GM10266 (cell line): Measurements from ENCODE around the gene SETD3.

ENCODE experiments used
- DNase-seq: peaks from one replicate; pipeline ENCODE4 v3.0.0; 2012; ENCODE audit errors: extremely low spot score
- CTCF ChIP-seq: IDR thresholded peaks from 2 replicates; pipeline ENCODE4 v1.5.1; 2012; ENCODE audit warnings: mild to moderate bottlenecking, low read depth; ENCODE audit not compliant: control insufficient read depth, insufficient read depth; ENCODE audit errors: missing control alignments

Gene SETD3

DNA sequence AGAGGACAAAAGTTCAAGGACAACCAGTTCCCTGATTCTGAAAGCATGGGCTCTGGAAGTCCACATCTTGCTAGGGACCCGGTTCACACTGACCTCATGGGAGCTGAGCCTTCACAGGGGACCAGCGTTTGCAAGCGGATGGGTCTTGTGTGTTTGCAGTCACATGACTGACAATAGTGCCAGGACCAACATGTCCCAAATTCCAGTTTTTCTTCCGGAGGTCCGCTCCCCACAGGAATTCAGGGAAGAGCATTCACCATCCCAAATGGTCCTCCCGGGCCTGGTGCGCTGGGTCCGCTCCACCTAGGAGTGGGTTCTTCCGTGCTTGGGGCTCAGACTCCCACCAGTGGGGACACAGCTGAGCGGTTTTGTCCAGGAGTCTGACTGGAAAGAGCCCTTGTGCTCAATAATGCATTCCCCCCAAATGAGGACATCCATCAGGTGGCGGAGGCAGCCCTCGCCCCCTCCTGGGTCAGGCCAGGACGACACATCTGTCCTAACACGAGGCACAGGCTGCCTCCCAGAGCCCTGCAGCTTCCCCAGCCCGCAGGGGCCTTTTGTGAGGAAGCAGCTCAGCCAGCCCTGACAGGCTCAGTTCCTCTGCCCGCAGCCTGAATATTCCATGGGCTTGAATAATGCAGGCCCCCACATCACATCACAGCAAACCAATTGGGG is 116.9 kb downstream of the SETD3 start:
- no peak for TF ChIP-seq CTCF
- DNase-seq: no peak

DNA sequence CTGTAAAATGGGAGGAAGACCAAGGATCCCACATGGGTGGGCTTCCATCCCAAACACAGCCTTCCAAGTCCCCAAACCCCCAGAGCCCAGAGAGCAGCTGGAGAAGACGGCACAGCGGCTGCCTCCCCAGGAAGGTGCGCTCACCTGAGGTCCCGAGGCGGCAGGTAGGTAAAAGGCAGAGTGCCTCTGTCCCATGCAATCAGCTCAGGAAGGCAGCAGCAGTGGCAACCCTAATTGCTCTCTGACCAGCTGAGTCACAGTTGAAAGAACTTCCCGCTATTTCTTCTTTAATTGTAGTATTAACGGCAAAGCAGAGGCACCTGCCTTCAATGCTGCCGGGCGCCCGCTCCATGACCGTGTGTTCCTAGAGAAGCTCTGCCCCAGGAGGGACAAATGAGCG is 117.6 kb downstream of the SETD3 start:
- no peak for TF ChIP-seq CTCF
- DNase-seq: no peak

- DNase-seq: no peak
- no peak for TF ChIP-seq CTCF
Measured at GRCh38 chr14:99361596-99362215, 119.0 kb downstream of the SETD3 start.

DNA sequence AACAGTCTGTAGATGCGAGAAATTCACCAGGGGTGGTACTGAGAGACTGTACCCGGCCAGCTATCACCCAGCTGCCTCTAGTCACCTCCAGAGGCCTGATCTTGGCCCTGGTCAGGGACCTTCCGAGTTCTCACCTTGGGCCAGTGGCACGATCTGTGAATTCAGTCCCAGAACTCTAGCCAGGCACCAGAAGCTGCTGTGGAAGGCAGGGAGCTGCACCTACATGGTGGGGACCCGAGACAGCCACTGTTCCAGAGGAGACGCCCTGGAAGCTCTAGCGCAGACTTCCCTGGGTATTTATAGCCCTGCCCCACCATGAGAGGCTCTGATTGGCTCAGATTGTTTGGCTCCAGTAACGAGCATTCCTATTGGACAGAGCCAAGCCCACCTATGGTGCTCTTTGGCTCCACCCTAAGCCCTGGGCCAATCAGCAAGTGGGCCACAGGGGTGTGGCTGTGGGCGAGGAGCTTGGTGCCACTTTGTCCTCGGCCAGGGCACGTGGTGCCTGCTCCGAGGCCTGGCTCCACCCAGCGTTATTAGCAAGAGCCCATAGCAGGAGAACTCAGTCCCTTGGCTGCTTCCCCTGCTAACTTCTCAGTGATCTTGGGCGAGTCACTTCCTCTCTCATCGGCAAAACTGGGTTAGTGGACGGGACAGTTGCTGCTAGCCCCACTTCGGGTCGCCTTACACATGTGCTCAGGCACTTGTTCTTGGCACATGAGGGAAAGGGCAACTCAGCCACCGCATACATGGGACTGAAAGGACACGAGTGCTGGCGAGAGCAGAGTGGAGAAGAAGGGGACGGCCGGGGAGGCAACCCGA is 119.7 kb downstream of the SETD3 start:
- DNase-seq: no peak
- TF ChIP-seq CTCF: no peak

GRCh38 chr14:99359906-99360305 is 120.8 kb downstream of the SETD3 start:
- DNase-seq: no peak
- no peak for TF ChIP-seq CTCF

- no peak for TF ChIP-seq CTCF
- DNase-seq: no peak
Measured at GRCh38 chr14:99357916-99358390, 122.7 kb downstream of the SETD3 start.

- no peak for TF ChIP-seq CTCF
- no peak for DNase-seq
Measured at GRCh38 chr14:99357151-99357915, 123.3 kb downstream of the SETD3 start.
